Astrocyte of the cerebellum (primary cell): ENCODE data around the gene PTPN21.

Experiments used
- DNase-seq: peaks from one replicate; pipeline ENCODE4 v3.0.0-alpha.2; 2011; ENCODE audit warnings: low read depth
- H3K4me3 ChIP-seq: 2 replicates; pipeline ENCODE4 v1.5.1; 2011; ENCODE audit warnings: mild to moderate bottlenecking, low read depth, low read length, moderate library complexity
- in situ Hi-C: cut with HindIII; loops from 2 replicates; pipeline ENCODE4 v1.10.0; 2017; ENCODE audit warnings: low sequenced_read_pairs
- TF ChIP-seq, protein P1 (sequence below): IDR thresholded peaks from 2 replicates; pipeline ENCODE4 v1.5.1; 2012; ENCODE audit warnings: low read length, low read depth, moderate library complexity, mild to moderate bottlenecking; ENCODE audit errors: missing control alignments

The PTPN21 gene

DNA sequence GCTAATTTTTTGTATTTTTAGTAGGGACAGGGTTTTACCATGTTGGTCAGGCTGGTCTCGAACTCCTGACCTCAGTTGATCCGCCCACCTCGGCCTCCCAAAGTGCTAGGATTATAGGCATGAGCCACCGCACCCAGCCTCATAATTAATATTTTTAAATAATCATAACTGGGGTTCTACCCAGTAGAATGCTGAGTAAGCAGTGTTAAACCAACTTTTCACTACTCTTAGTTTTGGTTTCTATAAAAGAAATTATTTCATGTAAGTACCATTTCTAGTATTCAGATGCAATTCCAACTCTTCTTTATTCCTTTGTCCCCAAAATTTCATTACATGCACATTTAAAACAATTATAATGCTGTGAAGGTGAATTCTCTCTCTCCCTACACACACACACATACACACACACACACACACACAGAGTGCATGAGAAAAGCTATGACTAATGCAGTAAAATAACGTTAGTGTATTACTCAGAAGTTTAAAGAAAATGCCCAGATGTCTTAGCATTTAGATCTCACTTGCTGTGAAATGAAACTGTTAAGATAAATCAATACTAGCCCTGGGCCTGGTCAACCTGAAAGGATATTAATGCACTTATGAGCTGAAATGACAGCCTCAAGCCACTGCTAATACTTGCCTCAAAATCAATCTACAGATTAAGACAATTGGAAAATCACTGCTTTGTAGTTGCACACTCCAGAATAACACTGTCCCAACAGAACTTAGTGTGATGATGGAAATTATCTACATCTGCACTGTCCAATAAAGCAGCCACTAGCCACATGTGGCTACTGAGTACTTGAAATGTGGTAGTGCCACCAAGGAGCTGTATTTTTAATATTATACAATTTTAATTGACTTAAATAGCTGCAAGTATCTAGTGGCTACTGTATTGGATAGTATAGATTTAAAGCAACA is 36.0 kb downstream of the PTPN21 start:
- TF ChIP-seq, protein P1, sequence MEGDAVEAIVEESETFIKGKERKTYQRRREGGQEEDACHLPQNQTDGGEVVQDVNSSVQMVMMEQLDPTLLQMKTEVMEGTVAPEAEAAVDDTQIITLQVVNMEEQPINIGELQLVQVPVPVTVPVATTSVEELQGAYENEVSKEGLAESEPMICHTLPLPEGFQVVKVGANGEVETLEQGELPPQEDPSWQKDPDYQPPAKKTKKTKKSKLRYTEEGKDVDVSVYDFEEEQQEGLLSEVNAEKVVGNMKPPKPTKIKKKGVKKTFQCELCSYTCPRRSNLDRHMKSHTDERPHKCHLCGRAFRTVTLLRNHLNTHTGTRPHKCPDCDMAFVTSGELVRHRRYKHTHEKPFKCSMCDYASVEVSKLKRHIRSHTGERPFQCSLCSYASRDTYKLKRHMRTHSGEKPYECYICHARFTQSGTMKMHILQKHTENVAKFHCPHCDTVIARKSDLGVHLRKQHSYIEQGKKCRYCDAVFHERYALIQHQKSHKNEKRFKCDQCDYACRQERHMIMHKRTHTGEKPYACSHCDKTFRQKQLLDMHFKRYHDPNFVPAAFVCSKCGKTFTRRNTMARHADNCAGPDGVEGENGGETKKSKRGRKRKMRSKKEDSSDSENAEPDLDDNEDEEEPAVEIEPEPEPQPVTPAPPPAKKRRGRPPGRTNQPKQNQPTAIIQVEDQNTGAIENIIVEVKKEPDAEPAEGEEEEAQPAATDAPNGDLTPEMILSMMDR: no peak
- peak; percentile 13 for DNase-seq
- in situ Hi-C loops: no loop called here
- H3K4me3 ChIP-seq: no peak overlapping the region

DNA sequence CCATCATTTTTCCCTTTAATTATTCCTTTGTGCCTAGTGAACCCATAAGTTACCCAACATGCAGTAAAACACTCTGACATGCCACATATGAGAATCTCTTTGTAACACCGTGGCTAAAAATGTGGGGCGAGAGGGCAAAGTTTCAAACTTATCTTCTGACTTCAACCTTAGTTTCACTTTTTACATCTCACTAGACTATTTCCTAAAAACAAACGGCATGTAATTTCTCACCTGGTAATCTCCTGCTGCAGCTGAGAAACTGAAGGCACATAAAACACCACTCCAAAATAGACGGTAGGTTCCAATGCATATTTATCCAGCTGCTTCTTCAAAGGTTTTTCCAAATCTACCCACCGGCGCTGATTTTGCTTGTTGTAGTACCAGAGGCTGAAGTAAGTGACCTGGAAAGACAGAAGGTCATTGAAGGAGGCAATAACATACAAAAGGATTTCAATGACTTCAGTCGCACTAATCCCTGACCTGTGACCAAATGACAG is 37.9 kb downstream of the PTPN21 start:
- TF ChIP-seq, protein P1: no peak
- DNase-seq: no peak
- no peak overlapping the region for H3K4me3 ChIP-seq

DNA sequence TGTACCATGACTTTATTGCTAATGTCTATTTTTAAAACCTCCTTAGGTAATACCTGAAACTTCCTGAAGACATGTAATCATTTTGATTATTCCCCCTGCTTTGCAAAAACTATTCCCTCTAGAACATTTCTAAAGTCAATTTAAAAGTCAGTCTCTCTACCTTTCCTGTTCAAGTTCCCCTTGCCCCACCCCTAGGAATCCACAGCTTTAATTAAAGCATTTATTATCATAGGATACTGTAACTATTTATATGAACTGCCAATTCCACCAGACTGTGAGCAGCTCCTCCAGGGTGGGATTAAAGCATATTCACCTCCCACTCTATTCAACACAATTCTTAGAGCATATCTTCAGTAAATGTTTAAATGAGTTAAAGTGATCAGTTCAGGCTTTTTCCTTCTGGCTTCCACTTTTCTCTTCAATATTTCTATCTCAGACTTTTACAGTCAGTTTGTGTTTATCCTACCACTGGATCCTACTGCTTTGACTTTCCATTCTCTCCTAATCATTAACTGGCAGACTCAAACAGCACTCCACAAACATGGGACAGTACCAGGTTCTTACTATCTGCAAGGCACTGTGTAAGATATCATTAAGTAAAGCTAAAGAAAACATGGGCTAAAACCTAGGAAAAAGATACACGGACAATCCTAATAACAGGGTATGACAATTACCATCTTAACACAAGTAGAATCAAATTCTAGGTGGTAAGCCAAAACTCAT is 39.1 kb downstream of the PTPN21 start:
- DNase-seq: no peak
- in situ Hi-C loops: no loop called here
- no peak overlapping the region for H3K4me3 ChIP-seq
- TF ChIP-seq, protein P1: no peak

More for the DNA sequence above, 37.9 kb downstream of the PTPN21 start:
- in situ Hi-C loops: no loop called here

DNA sequence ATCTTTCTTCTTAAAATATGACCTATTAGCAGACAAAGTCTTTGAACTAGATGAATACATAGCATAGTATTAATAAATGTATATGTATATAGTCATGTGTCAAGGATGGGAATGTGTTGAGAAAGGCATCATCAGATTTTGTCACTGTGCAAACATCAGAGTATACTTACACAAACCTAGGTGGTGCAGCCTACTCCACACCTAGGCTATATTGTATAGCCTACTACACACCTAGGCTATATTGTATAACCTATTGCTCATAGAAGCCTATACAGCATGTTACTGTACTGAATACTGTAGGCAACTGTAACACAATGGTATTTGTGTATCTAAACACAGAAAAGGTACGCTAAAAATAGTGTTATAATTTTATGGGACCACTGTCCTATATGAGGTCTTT is 47.6 kb downstream of the PTPN21 start:
- H3K4me3 ChIP-seq: no peak overlapping the region
- in situ Hi-C loops: no loop called here
- no peak for DNase-seq
- TF ChIP-seq, protein P1: no peak

DNA sequence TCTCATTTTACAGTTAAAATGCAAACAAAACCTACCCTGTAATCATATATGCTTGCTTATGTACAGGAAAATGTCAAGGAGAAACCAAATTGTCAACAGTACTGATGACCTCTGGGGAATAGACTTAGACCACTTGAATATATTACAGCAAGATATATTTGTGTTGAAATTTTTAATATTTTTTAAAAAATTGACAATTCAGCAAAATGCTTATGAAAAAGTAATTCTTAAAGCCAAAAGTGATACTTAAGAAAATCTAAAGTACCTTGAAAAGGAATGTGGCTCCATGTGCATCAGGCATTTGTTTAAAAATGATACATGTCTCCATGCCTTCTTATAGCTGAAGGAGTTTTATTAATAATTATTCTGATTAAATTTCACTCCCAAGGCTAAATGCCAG is 49.2 kb downstream of the PTPN21 start:
- H3K4me3 ChIP-seq: no peak overlapping the region

DNA sequence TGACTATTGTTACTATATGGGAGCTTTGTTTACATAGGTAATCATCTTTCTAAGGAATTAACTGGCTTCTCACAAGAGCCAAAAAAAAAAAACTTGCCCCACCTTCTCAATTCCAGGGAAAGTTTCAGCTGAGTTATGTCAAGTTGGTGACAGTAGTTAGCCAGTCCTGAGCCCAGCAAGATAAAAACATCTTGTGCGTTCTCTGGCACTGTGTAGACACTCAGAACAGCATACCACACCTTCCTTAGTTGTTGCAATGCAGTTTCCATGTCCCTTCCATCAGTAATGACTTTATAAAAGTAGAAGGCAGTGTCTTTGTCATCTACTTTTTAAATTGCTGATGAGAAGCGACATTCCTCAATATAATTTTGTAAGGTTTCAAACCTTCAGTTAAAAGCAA is 50.2 kb downstream of the PTPN21 start:
- no peak for DNase-seq
- no peak overlapping the region for H3K4me3 ChIP-seq
- TF ChIP-seq, protein P1: no peak
- in situ Hi-C loops: no loop called here

More for the DNA sequence above, 49.2 kb downstream of the PTPN21 start:
- TF ChIP-seq, protein P1: no peak
- DNase-seq: no peak
- in situ Hi-C loops: no loop called here
